ENCODE measurements around the gene CABP5.

Gene CABP5

DNA sequence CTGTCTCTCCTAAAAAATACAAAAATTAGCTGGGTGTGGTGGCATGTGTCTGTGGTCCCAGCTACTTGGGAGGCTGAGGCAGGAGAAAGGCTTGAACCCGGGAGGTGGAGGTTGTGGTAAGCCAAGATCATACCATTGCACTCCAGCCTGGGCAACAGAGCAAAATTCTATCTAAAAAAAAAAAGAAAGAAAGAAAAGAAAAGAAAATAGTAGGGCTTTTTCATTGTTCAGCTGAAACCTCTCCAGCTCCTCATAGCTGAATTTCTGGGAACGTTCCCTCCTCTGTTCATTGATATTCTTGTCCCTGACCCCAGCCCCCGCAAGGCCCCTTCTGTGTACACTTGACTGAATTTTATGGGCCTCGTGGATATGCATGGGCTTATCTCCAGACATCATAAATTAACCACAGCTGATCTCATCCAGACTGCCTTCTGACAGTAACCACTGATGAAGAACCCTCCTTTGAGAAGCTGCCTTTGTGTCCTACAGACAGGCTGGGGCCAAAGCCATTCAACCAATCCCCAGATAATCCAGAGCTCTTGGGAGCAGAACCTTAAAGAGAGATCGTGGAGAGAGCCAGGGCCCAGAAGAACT lies 49.6 kb downstream of the CABP5 start, which contains the start of gene ELSPBP1:
ELSPBP1 (plus strand) TSS at position 424 of the 594 bp plus-strand sequence. CDS start 14,036 bp downstream, outside the sequence.
- H3K9ac ChIP-seq (ENCODE audit: low read length) = no peak within 1 kb of the TSS
- no peak within 1 kb of the TSS for H2AFZ ChIP-seq (ENCODE audit: low read length)
- no peaks in the 10 kb centered on the region for H3K9me2 ChIP-seq (ENCODE audit: low read depth, low read length)
- TF ChIP-seq, protein P1, sequence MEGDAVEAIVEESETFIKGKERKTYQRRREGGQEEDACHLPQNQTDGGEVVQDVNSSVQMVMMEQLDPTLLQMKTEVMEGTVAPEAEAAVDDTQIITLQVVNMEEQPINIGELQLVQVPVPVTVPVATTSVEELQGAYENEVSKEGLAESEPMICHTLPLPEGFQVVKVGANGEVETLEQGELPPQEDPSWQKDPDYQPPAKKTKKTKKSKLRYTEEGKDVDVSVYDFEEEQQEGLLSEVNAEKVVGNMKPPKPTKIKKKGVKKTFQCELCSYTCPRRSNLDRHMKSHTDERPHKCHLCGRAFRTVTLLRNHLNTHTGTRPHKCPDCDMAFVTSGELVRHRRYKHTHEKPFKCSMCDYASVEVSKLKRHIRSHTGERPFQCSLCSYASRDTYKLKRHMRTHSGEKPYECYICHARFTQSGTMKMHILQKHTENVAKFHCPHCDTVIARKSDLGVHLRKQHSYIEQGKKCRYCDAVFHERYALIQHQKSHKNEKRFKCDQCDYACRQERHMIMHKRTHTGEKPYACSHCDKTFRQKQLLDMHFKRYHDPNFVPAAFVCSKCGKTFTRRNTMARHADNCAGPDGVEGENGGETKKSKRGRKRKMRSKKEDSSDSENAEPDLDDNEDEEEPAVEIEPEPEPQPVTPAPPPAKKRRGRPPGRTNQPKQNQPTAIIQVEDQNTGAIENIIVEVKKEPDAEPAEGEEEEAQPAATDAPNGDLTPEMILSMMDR (IDR thresholded peaks at IDR 0.05; ENCODE audit: low read length) = no peak
- no peak for TF ChIP-seq EZH2 (IDR thresholded peaks at IDR 0.05; ENCODE audit: borderline replicate concordance, low read length)
- no peaks in the 10 kb centered on the region for H3K9me3 ChIP-seq (ENCODE audit: low read length)
- H4K20me1 ChIP-seq (ENCODE audit: insufficient read depth, low read length) = no peaks in the 10 kb centered on the region
- H3K79me2 ChIP-seq (ENCODE audit: insufficient read depth, low read length) = no peaks in the 10 kb centered on the region
- no peak within 1 kb of the TSS for H3K27ac ChIP-seq (ENCODE audit: low read depth, low read length, poor library complexity, severe bottlenecking)
- H3K4me1 ChIP-seq (ENCODE audit: insufficient read depth, low read length, severe bottlenecking) = no peaks in the 10 kb centered on the region
- no peak within 1 kb of the TSS for H3K4me2 ChIP-seq (ENCODE audit: low read length)
- H3F3A ChIP-seq (ENCODE audit: insufficient read depth, low read length) = no peaks in the 10 kb centered on the region
- H3K36me3 ChIP-seq (ENCODE audit: insufficient read depth, low read length) = no peaks in the 10 kb centered on the region
- H3K4me3 ChIP-seq (ENCODE audit: low read depth, low read length, poor library complexity, severe bottlenecking) = no peak within 1 kb of the TSS
- H3K27me3 ChIP-seq (ENCODE audit: insufficient read depth, low read length) = no peaks in the 10 kb centered on the region

DNA sequence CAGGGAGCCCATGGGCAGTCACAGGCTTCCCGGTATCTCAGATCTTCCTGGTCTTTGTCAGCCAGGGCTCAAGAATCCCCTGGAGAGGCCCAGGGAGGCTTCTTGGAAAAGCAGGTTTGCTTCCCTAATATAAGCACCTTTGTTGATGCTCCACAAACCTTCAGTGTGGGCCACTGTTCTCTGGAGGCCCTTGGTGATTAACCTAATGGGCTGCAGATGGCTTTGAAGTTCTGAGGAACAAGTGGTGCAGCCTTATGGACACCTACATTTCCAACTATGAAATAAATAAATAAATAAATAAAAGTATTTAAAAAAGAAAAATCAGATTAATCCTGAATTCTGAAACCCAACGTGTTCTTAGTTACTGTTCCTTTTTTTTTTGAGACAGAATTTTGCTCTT lies 51.8 kb downstream of the CABP5 start, which contains the start of gene BSPH1:
BSPH1 (minus strand) TSS at position 101 of the 400 bp plus-strand sequence; CDS start at position 12, 89 bp downstream.
- H3K27me3 ChIP-seq (ENCODE audit: insufficient read depth, low read length) = no peaks in the 10 kb centered on the region
- H3K9me2 ChIP-seq (ENCODE audit: low read depth, low read length) = no peaks in the 10 kb centered on the region
- no peaks in the 10 kb centered on the region for H3K36me3 ChIP-seq (ENCODE audit: insufficient read depth, low read length)
- no peaks in the 10 kb centered on the region for H3K9me3 ChIP-seq (ENCODE audit: low read length)
- no peak within 1 kb of the TSS for H3K9ac ChIP-seq (ENCODE audit: low read length)
- no peak within 1 kb of the TSS for H3K4me3 ChIP-seq (ENCODE audit: low read depth, low read length, poor library complexity, severe bottlenecking)
- TF ChIP-seq, protein P1 (IDR thresholded peaks at IDR 0.05; ENCODE audit: low read length) = no peak
- H3K4me1 ChIP-seq (ENCODE audit: insufficient read depth, low read length, severe bottlenecking) = no peaks in the 10 kb centered on the region
- H3K79me2 ChIP-seq (ENCODE audit: insufficient read depth, low read length) = no peaks in the 10 kb centered on the region
- H3F3A ChIP-seq (ENCODE audit: insufficient read depth, low read length) = no peaks in the 10 kb centered on the region
- H4K20me1 ChIP-seq (ENCODE audit: insufficient read depth, low read length) = no peaks in the 10 kb centered on the region
- no peak within 1 kb of the TSS for H3K4me2 ChIP-seq (ENCODE audit: low read length)
- H3K27ac ChIP-seq (ENCODE audit: low read depth, low read length, poor library complexity, severe bottlenecking) = no peak within 1 kb of the TSS
- H2AFZ ChIP-seq (ENCODE audit: low read length) = no peak within 1 kb of the TSS

DNA sequence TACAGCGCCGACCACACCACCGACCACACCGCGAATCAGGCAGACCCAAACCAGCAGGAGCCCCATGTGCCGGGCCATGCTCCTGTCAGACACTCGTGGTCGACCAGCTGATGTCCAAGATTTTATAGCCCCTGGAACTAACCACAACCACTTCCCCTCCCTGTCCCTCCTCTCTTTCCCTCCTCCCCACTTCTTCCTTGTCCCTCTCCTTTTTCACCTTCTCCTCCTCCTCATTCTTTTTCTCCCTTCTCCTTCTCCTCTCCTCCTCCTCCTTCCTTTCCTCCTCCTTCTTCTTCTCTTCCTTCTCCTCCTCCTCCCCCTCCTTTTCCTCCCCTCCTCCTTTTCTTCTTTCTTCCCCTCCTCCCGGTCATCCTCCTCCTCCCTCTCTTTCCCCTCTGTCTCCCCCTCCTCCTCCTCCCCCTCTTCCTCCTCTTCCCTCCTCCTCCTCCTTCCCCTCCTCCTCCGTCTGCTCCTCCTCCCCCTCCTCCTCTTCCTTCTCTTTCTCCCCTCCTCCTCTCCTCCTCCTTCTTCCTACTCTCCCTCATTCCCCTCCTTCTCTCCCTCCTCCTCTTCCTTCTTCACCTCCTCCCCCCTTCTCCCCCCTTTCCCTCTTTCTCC lies 52.6 kb downstream of the CABP5 start:
- Histone ChIP-seq H3K27ac (ENCODE audit: low read depth, low read length, poor library complexity, severe bottlenecking) (no peak overlapping the region), H2AFZ (ENCODE audit: low read length) (no peak overlapping the region), H3K4me2 (ENCODE audit: low read length) (no peak overlapping the region), H3K9me2 (ENCODE audit: low read depth, low read length) (no peaks in the 10 kb centered on the region), H3K9ac (ENCODE audit: low read length) (no peak overlapping the region), H3K27me3 (ENCODE audit: insufficient read depth, low read length) (no peaks in the 10 kb centered on the region), H3K4me3 (ENCODE audit: low read depth, low read length, poor library complexity, severe bottlenecking) (no peak overlapping the region), H3K9me3 (ENCODE audit: low read length) (no peaks in the 10 kb centered on the region), H3K36me3 (ENCODE audit: insufficient read depth, low read length) (no peaks in the 10 kb centered on the region), H3K4me1 (ENCODE audit: insufficient read depth, low read length, severe bottlenecking) (no peaks in the 10 kb centered on the region), H3K79me2 (ENCODE audit: insufficient read depth, low read length) (no peaks in the 10 kb centered on the region), H4K20me1 (ENCODE audit: insufficient read depth, low read length) (no peaks in the 10 kb centered on the region), H3F3A (ENCODE audit: insufficient read depth, low read length) (no peaks in the 10 kb centered on the region)
- TF ChIP-seq, protein P1 (IDR thresholded peaks at IDR 0.05; ENCODE audit: low read length) = no peak
- TF ChIP-seq EZH2 (IDR thresholded peaks at IDR 0.05; ENCODE audit: borderline replicate concordance, low read length) = no peak
